GM21367 (cell line): ENCODE data around the gene COL20A1.
"Not testable (repeated sequence)": the region's sequence is repeated elsewhere in the genome, so short reads cannot be mapped to it uniquely, and the experiment has no call there.

ENCODE experiments used
- ATAC-seq: cut with Tn5 transposase; IDR thresholded peaks from one replicate; pipeline ENCODE4 v1.9.1; 2021; ENCODE audit not compliant: unreplicated experiment

COL20A1 gene

DNA sequence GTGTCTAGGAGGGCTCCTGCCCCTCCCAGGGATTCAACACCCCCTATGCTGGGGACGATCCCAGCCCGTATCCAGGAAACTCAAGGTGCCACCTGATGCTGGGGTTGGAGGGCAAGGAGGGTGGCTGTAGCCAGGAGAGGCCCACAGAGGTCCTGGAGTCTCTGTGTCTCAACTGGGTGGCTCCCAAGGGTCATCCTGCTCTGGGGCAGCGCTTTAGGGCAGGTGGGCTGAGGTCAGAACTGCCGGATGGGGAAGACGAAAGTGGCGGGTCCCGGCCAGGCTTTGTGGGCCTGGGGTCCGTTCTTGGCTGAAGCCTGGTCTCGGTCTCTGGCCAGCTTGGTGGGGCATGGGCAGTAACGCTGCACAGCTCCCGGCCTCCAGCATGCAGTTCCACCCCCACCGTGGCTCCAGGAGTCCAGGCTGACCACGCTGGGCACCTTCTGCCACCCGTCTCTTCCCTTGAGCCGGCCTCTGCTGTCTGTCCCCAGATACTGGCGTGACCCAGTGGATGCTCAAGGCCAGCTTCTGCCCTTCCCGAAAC lies 2.8 kb upstream of the COL20A1 start:
- no peak for ATAC-seq

DNA sequence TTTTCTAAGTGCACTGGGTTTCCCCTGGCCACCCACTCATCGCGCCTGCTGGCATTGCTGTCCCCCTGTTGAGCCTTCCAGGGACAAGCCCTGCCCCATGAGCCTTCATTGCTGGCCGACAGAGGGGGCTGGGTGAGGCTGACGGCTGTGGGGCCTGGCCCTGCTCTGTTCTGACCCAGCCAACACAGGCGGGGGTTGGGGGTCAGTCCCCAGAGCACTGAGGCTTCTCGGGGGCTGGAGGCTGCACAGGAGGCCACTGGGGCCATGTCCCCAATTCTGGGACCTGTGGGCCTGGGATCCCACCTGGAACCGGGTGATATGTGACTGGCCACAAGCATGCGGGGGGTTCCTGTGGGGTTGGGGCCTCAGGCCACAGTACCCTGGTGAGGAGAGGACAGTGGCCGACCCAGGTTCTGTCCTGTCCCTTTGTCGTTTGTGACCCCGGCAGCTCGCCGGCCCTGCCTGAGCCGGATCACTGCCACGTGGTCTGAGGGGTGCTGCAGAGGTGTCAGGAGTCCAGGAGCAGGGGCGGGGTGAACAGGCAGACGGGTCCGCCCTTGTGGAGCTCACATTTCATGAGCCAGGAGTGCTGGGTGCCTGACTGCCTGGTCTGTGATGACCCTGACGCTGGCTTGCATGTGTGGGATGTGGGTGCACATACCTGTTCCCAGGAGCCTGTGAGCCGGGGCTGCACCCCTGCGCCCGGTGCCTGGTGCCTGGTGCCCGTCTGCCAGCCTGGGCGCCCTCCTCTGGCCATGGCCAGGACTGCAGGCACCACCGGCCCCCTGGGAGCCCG lies 2.1 kb upstream of the COL20A1 start:
- ATAC-seq: no peak

GRCh38 chr20:63291811-63292210 lies 1.2 kb upstream of the COL20A1 start:
- no peak for ATAC-seq

- no peak for ATAC-seq
Observed at GRCh38 chr20:63292292-63292701, 689 bp upstream of the COL20A1 start.

DNA sequence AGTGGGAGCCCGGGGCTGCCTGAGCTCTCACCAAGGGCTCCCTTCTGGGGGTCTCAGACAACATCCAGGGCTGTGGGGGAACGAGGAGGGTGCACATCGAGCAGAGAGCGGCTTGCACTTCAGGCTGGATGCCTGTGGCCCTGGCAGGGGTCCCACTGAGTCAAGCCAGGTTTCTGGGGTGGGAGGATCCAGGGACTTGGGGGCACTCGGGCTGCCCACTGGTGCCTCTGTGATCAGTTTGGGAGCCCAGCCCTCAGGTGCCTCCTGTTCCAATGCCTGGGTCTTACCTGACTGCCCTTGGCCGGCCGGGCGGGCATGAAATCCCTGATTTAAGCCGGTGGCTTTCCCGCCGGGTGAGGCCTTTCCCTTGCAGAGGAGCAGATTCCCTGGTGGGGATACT lies 470 bp downstream of the COL20A1 start:
- no peak for ATAC-seq

DNA sequence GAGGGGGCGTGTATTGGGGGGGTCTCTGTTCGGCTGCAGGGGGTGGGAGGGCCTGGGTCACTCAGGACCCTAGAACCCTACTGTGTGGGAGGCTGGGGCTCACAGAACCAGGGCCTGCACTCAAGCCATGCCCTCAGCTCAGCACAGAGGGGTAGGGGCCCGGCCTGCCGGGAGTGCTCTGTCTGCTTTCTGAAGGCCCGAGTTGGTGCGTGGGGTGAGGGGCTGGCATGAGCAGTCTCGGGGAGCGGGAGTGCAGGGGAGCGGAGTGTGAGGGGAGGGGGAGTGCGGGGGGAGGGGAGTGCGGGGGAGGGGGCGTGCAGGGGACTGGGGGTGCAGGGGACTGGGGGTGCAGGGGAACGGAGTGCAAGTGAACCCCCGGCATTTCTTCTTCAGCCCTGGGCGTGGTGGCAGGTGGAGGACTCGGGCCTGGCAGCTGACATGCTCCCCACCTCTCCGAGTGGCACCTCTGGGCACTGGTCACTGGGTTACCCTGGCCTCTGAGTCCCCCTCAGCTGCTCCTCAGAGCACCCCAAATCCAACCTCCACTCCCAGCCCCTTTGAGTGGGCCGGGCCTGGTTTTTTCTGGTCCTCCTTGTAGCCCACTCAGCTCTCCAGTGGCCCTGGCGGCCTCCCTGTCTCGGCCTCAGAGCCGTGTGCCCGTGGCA lies 1.0 kb downstream of the COL20A1 start:
- no peak for ATAC-seq

DNA sequence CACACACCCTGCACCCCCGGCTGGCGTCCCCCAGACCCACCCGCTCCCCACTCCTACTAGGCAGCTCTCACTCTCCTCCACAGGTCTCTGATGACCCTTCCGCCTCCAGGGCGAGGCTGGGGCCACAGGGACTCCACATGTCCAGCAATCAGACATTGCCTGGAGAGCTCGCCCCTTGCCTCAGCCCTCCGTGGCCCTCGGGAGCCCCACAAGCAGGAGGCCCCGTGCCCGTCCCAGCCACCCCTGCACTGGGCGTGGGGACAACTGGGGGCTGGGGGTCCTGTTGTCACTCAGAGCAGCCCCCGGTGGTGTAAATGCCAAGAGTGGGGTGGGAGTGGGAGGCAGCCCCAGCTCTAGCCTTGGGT lies 1.5 kb downstream of the COL20A1 start:
- ATAC-seq: no peak

DNA sequence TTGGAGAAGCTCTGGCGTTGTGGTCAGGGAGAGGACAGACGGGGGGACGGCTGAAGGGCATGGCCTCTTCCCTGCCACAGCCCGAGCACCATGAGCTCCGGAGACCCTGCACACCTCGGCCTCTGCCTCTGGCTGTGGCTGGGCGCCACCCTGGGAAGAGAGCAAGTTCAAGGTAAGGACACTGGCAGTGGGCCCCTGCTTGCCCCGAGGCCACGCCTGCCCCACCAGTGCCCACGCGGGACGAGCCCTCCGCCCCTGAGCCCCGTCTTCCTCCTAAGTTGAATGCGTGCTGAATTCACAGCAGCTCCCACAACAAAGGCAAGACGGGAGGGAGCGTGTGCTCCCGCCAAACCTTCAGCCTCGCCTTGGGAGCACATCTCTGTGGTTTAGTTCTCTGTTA lies 2.0 kb downstream of the COL20A1 start:
- ATAC-seq: no peak

DNA sequence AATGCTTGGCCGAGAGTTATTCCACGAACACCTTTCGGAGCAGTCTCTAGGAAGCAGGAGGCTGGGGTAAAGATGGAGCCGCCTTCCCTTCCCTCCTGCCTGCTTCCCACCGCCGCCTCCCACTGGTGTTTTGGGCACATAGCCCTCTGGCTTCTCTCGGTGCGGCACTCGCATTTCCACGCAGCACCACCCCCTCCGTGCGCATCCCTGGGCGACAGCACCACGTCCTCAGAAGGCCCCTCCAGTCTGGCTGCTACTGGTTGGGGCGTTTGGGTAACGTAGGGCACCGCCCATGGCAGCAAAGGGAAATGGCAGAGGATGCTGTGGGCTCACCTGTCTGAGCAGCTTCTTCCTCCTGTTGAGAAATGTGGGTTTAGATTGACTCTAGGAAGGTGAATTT lies 2.4 kb downstream of the COL20A1 start:
- no peak for ATAC-seq

DNA sequence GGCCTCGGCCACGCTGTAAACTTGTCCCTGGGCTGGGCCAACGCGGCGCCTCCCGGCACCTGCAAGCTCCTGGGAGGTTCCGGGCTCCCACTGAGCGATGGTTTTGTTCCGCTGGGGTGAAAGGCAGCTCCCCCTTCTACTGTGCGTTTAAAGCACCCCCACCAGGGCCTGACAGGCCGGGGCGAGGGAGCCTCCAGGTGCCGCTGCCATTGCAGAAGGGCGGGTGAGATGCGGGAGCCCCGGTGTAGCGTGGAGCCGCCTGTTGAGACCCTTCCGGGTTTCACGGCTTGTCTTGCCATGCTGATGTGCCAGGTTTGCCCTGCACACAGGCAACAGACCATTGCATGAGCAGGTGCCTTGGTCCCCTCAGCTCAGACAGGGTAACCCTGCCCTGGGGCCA lies 2.9 kb downstream of the COL20A1 start:
- ATAC-seq: no peak

DNA sequence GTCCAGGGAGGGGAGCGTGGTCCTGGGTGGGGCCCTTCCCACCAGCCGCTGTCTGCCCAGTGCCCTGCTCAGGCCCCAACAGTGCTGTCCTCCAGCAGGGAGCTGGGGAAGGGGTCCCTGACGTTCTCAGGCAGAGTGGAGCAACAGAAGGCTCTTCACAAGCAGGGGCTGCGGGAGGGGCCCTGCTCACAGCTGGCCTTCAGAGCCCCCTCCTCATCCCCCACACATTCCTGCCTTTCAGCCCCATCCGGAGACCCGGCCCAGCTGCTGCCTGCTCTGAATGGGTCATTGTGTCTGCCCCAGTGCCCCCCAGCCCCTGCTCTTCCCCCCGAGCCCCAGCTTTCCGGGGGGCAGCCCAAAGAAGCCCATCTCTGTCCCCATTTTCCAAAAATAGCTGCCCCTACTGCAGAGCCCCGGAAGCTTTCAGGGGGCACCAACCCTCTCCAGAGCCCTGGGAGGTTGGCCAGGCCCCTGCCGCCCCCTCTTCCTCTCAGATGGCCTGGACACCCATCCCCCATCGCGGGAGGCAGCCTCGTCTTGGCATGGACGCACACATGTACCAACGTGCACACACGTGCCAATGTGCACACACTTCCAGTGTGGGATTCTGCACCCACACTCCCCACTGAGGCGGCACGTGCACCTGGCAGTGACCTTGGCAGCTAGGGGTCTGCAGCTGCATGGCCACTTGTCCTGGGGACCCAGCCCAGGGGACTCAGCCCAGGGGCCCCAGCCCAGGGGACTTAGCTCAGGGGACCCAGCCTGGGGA lies 3.7 kb downstream of the COL20A1 start:
- ATAC-seq: no peak

DNA sequence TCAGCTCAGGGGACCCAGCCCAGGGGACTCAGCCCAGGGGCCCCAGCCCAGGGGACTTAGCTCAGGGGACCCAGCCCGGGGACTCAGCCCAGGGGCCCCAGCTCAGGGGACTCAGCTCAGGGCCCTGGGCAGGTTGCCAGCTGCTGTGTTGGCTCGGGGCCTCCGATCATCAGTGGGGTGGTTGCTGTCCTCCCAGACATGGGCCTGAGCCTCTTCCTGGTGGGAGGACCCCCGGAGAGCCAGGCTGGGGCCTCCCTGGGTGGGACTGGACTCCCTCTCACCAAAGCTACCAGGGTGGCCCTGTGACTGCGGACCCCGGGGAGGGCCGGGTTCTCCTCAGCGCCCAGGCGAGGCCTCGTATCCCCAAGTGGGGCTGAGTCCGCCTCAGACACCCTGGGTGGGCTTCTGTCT lies 4.4 kb downstream of the COL20A1 start:
- ATAC-seq: no peak

- no peak for ATAC-seq
Observed at GRCh38 chr20:63297796-63298572, 5.0 kb downstream of the COL20A1 start.

GRCh38 chr20:63298731-63299312 lies 5.8 kb downstream of the COL20A1 start:
- no peak for ATAC-seq

DNA sequence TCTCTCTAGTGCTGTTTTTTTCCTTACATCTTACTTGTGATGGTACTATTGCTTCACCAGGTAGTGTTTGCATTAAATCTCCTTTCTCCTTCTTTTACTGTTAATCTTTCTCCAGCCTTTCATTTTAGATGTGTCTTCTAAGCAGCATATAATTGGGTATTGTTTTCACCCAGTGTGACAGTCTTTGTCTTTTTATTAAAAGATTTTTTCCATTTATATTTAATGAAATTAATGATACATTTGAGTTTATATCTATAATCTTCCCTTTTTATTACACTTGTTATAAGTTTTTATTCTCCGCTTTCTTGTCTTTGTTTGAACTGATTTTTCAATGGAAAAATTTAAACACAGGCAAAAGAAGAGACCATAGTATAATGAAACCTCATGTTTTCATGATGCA lies 8.7 kb downstream of the COL20A1 start:
- ATAC-seq: no peak

DNA sequence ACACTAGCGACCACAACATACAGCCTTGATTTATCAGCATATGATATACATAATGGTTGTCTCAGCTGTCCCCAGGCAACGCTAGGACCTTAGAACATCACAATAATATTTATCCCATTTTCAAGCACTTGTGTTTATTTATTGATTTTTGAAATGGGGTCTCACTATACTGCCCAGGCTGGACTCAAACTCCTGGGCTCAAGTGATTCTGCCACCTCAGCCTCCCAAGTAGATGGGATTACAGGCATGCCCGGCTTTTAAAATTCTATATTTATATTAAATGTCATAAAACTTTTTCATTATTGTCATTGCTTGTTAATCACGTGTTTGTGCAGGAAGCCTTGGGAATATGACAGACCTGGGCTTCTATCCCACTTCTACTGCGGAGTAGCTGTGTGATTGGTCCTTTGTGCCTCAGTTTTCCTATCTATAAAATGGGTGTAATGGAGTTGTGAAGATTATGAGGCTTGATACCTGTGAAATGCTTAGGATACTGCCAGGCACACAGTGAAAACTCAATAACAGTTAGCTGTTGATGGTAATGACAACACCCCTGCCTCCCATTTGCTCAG lies 10.2 kb downstream of the COL20A1 start:
- no peak for ATAC-seq

GRCh38 chr20:63305393-63305792 lies 12.4 kb downstream of the COL20A1 start:
- no peak for ATAC-seq

DNA sequence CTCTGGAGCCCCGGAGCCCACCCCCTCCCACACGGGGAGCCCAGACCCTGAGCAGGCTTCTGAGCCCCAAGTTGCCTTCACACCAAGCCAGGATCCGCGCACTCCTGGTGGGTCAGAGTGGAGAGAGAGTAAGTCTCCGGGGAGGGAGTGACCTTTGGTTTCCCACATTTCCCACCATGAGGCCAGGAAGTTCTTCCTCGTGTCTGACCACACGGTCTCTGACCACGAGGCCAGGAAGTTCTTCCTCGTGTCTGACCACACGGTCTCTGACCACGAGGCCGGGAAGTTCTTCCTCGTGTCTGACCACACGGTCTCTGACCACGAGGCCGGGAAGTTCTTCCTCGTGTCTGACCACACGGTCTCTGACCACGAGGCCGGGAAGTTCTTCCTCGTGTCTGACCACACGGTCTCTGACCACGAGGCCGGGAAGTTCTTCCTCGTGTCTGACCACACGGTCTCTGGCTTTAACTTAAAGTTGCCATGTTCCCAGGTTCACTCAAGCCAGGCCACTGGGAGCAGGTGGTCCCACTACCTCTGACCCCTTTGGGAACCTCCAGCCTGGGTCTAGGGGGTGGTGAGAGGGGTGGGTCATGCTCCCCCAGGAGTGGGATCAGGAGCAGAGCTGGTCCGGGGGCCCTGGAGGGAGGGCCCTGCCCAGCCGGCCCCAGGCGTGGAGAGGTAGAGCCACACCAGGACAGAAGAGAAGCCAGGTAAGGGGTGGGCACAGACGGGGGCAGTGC lies 13.1 kb downstream of the COL20A1 start:
- not testable (repeated sequence) for ATAC-seq

GRCh38 chr20:63306673-63307537 lies 13.9 kb downstream of the COL20A1 start:
- ATAC-seq: no peak
